OCI-LY7 (cell line): Measurements from ENCODE around the gene SOX21. TPM values are rescaled to one million over a fixed set of nuclear protein-coding genes. Genes with fewer than 3 reads are reported as not detected.
"Not testable (repeated sequence)": the region's sequence is repeated elsewhere in the genome, so short reads cannot be mapped to it uniquely, and the experiment has no call there.

Experiments used
- BruUV-seq: library from RNA; stranded (reverse); fragments of 400-500 nt; replicated peaks from 2 replicates; lab custom pipeline; 2021; lab: Mats Ljungman, UMichigan
- CTCF ChIA-PET: fragments of 300-600 bp; sonication (Branson Sonifier 250); formaldehyde crosslinking; loops from one replicate; lab custom pipeline; 2022; ENCODE audit warnings: antibody characterized with exemption; ENCODE audit not compliant: unreplicated experiment; lab: Charles Lee
- POLR2A ChIA-PET: fragments of 300-600 bp; sonication (Branson Sonifier 250); formaldehyde crosslinking; loops from one replicate; lab custom pipeline; 2022; ENCODE audit warnings: antibody characterized with exemption; lab: Charles Lee
- DNase-seq: peaks from one replicate; pipeline ENCODE4 v3.0.0-alpha.2; 2015; ENCODE audit warnings: low spot score
- H2AFZ ChIP-seq: fragments of 200-600 bp; sonication (generic), shearing (Covaris generic); 2 replicates; pipeline ENCODE4 v1.6.1; 2014; ENCODE audit warnings: mild to moderate bottlenecking, antibody characterized with exemption, low read length, moderate library complexity
- H3K27ac ChIP-seq: fragments of 200-600 bp; sonication (generic); 2 replicates; pipeline ENCODE4 v1.5.1; 2014; ENCODE audit warnings: mixed run types, low read depth, mild to moderate bottlenecking, moderate library complexity, low read length, inconsistent platforms; ENCODE audit not compliant: poor library complexity, severe bottlenecking
- H3K36me3 ChIP-seq: fragments of 200-600 bp; sonication (generic); 2 replicates; pipeline ENCODE4 v1.6.1; 2014; ENCODE audit warnings: mild to moderate bottlenecking, antibody characterized with exemption, low read length, moderate library complexity, mixed read lengths; ENCODE audit not compliant: insufficient read depth
- H3K4me1 ChIP-seq: fragments of 200-600 bp; sonication (generic); 2 replicates; pipeline ENCODE4 v1.5.1; 2014; ENCODE audit warnings: mild to moderate bottlenecking, low read length; ENCODE audit not compliant: insufficient read depth, poor library complexity, severe bottlenecking
- H3K4me2 ChIP-seq: fragments of 200-600 bp; sonication (generic); 2 replicates; pipeline ENCODE4 v1.6.1; 2014; ENCODE audit warnings: mild to moderate bottlenecking, low read length
- H3K4me3 ChIP-seq: fragments of 200-600 bp; sonication (generic); 2 replicates; pipeline ENCODE4 v1.5.1; 2014; ENCODE audit warnings: mild to moderate bottlenecking, low read depth, low read length; ENCODE audit not compliant: poor library complexity, severe bottlenecking
- H3K79me2 ChIP-seq: fragments of 200-600 bp; sonication (generic); 2 replicates; pipeline ENCODE4 v1.6.1; 2016; ENCODE audit warnings: low read depth, mild to moderate bottlenecking, low read length, moderate library complexity, mixed read lengths; ENCODE audit not compliant: insufficient read depth
- H3K9me2 ChIP-seq: fragments of 200-600 bp; sonication (generic); 2 replicates; pipeline ENCODE4 v1.6.1; 2016; ENCODE audit warnings: mild to moderate bottlenecking, low read length, mixed read lengths; ENCODE audit not compliant: insufficient read depth
- H3K9me3 ChIP-seq: fragments of 200-600 bp; sonication (generic); 2 replicates; pipeline ENCODE4 v1.6.1; 2014; ENCODE audit warnings: mild to moderate bottlenecking, mixed run types, low read length, mixed read lengths
- H4K20me1 ChIP-seq: fragments of 200-600 bp; sonication (generic); 2 replicates; pipeline ENCODE4 v1.6.1; 2014; ENCODE audit warnings: mild to moderate bottlenecking, antibody characterized with exemption, low read length, moderate library complexity, mixed read lengths; ENCODE audit not compliant: insufficient read depth
- EZH2phosphoT487 ChIP-seq: fragments of 200-600 bp; sonication (generic); IDR thresholded peaks from 2 replicates; pipeline ENCODE4 v1.6.1; 2018; ENCODE audit warnings: low read depth, borderline replicate concordance, mild to moderate bottlenecking, mixed run types, antibody characterized with exemption, low read length, moderate library complexity, mixed read lengths
- intact Hi-C: fragments of 100-400 bp; cut with micrococcal nuclease; formaldehyde crosslinking; loops from one replicate; pipeline ENCODE4 v1.10.0; 2022; ENCODE audit not compliant: unreplicated experiment
- total RNA-seq, 2 experiments: library from RNA; depleted of rRNA in 1 of 2; stranded (reverse); fragments of >200 nt in 1 of 2; shearing (Covaris generic) in 1 of 2; gene quantifications; 2 replicates each; pipeline ENCODE4 v1.2.3, GENCODE V29; 2014 to 2022
- TF ChIP-seq, protein P1 (sequence below): fragments of 200-600 bp; sonication (generic); conservative IDR thresholded peaks from 2 replicates; pipeline ENCODE4 v1.5.1; 2014; ENCODE audit warnings: mild to moderate bottlenecking, antibody characterized with exemption, low read length, moderate library complexity, mixed read lengths

The SOX21 gene
- total RNA-seq, 2 experiments from 2014 or later: not detected

GRCh38 chr13:94726425-94726824 lies 14.1 kb upstream of the SOX21 start:
- no peaks in the 10 kb centered on the region for H3K9me3 ChIP-seq
- no peak for DNase-seq
- H4K20me1 ChIP-seq: no peaks in the 10 kb centered on the region
- no peak overlapping the region for H3K27ac ChIP-seq
- H3K9me2 ChIP-seq: no peaks in the 10 kb centered on the region
- H2AFZ ChIP-seq: no peak overlapping the region
- POLR2A ChIA-PET: no interaction called here
- intact Hi-C loops: no loop called here
- H3K36me3 ChIP-seq: no peaks in the 10 kb centered on the region
- no peaks in the 10 kb centered on the region for H3K79me2 ChIP-seq
- no peaks in the 10 kb centered on the region for H3K4me1 ChIP-seq
- no TSS peak for BruUV-seq
- TF ChIP-seq EZH2phosphoT487: no peak
- TF ChIP-seq, protein P1, sequence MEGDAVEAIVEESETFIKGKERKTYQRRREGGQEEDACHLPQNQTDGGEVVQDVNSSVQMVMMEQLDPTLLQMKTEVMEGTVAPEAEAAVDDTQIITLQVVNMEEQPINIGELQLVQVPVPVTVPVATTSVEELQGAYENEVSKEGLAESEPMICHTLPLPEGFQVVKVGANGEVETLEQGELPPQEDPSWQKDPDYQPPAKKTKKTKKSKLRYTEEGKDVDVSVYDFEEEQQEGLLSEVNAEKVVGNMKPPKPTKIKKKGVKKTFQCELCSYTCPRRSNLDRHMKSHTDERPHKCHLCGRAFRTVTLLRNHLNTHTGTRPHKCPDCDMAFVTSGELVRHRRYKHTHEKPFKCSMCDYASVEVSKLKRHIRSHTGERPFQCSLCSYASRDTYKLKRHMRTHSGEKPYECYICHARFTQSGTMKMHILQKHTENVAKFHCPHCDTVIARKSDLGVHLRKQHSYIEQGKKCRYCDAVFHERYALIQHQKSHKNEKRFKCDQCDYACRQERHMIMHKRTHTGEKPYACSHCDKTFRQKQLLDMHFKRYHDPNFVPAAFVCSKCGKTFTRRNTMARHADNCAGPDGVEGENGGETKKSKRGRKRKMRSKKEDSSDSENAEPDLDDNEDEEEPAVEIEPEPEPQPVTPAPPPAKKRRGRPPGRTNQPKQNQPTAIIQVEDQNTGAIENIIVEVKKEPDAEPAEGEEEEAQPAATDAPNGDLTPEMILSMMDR: no peak
- H3K4me3 ChIP-seq: no peak overlapping the region
- CTCF ChIA-PET: no interaction called here
- H3K4me2 ChIP-seq: no peak overlapping the region

DNA sequence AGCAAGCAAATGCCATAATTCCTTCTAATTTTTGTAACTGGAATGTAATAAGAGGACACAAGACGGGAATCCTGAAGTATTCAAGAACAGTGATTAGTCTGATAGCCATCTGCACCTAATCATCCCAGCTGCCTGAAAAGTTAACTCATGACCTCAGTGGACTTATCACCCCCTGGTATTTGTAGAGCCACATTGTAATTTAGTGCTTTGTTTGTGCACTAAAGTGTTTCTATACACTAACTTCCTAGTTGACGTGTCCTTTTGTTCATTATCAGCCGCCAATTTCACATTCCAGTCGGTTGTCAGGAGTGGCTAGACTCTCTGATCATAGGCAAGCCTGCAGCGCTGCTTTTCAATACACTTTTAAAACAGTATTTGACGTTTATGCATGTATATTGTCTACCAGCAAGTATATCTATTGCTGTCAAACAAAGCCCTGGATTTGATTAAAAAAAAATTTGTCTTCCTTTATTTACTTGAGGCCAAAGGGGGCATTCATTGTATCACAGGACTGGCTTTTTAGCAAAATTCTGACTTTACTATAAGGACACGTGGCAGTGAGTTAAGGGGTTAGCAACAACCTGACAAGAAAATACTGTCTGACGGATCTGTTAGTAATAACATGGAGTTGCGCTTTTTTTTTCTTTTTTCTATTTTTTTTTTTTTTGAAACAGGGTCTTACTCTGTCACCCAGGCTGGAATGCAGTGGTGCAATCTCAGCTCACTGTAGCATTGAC lies 10.4 kb upstream of the SOX21 start:
- Histone ChIP-seq H3K4me1 (no peaks in the 10 kb centered on the region), H3K4me3 (no peak overlapping the region), H4K20me1 (no peaks in the 10 kb centered on the region), H3K4me2 (no peak overlapping the region), H3K9me2 (no peaks in the 10 kb centered on the region), H3K79me2 (no peaks in the 10 kb centered on the region), H2AFZ (no peak overlapping the region), H3K27ac (no peak overlapping the region), H3K36me3 (no peaks in the 10 kb centered on the region), H3K9me3 (no peaks in the 10 kb centered on the region)
- POLR2A ChIA-PET: no interaction called here
- DNase-seq: no peak
- no peak for TF ChIP-seq EZH2phosphoT487
- TF ChIP-seq, protein P1: no peak
- no TSS peak for BruUV-seq
- intact Hi-C loops: no loop called here
- CTCF ChIA-PET: no interaction called here

DNA sequence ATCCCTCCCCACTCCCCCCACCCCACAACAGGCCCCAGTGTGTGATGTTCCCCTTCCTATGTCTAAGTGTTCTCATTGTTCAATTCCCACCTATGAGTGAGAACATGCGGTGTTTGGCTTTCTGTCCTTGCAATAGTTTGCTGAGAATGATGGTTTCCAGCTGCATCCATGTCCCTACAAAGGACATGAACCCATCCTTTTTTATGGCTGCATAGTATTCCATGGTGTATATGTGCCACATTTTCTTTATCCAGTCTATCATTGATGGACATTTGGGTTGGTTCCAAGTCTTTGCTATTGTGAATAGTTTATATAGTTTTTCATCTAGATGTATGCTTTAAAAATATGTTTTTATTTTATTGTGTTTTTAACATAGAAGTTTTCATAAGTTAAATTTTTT lies 6.4 kb upstream of the SOX21 start:
- H3K9me3 ChIP-seq, H3K27ac ChIP-seq, BruUV-seq, POLR2A ChIA-PET, CTCF ChIA-PET, H2AFZ ChIP-seq, H3K4me1 ChIP-seq, intact Hi-C loops, H3K79me2 ChIP-seq, H3K9me2 ChIP-seq, H3K4me3 ChIP-seq, H4K20me1 ChIP-seq, DNase-seq, H3K4me2 ChIP-seq, H3K36me3 ChIP-seq: not testable (repeated sequence)
